ENCODE data around the gene CLIP2.

GRCh38 chr7:74372511-74373111, 83.4 kb downstream of the CLIP2 start:
- TF ChIP-seq EP300 (IDR thresholded peaks at IDR 0.05; ENCODE audit: borderline replicate concordance) (no peak), TAF1 (IDR thresholded peaks at IDR 0.05; ENCODE audit: low read depth) (no peak), REST (IDR thresholded peaks at IDR 0.05; ENCODE audit: low read depth) (no peak), MAX (IDR thresholded peaks at IDR 0.05) (no peak), YY1 (IDR thresholded peaks at IDR 0.05; ENCODE audit: low read depth) (no peak), EGR1 (IDR thresholded peaks at IDR 0.05) (no peak), CEBPB (IDR thresholded peaks at IDR 0.05) (no peak), ZBTB7A (IDR thresholded peaks at IDR 0.05; ENCODE audit: low read depth) (no peak), USF1 (IDR thresholded peaks at IDR 0.05) (no peak), RAD21 (IDR thresholded peaks at IDR 0.05; ENCODE audit: low read depth) (no peak), CREB1 (IDR thresholded peaks at IDR 0.05; ENCODE audit: low read depth) (no peak)
